Thyroid gland (tissue), 4 donors: Measurements from ENCODE around the gene CYP1A1. TPM values are rescaled to one million over a fixed set of nuclear protein-coding genes. Genes with fewer than 3 reads are reported as not detected.

Experiments used
- DNase-seq, 2 donors: peaks; one replicate each; pipeline ENCODE4 v3.0.0-alpha.2; 2019
- H3K27ac ChIP-seq, 3 donors: fragments of 200-600 bp; sonication (generic); 1 replicate in 2 of 3; 2 replicates in 1 of 3; pipeline ENCODE4 v1.5.1; 2016 to 2019; ENCODE audit warnings: mild to moderate bottlenecking in 1 of 3, moderate library complexity in 1 of 3
- H3K27me3 ChIP-seq: fragments of 200-600 bp; sonication (generic); one replicate; pipeline ENCODE4 v1.5.1; 2019
- H3K36me3 ChIP-seq, 2 donors: fragments of 200-600 bp; sonication (generic); one replicate each; pipeline ENCODE4 v1.5.1; 2016 to 2019
- H3K4me1 ChIP-seq, 2 donors: fragments of 200-600 bp; sonication (generic); one replicate each; pipeline ENCODE4 v1.5.1; 2017 to 2019
- H3K4me3 ChIP-seq, 3 donors: fragments of 200-600 bp; sonication (generic); replicated peaks in 1 of 3; 1 replicate in 2 of 3; 2 replicates in 1 of 3; pipeline ENCODE4 v1.5.1; 2016; ENCODE audit warnings: mild to moderate bottlenecking in 1 of 3
- H3K9me3 ChIP-seq: fragments of 200-600 bp; sonication (generic); one replicate; pipeline ENCODE4 v1.5.1; 2017
- POLR2A ChIP-seq, 2 donors: fragments of 450-650 bp; IDR thresholded peaks; one replicate each; pipeline ENCODE4 v1.6.1; 2017; ENCODE audit warnings: antibody characterized with exemption in 2 of 2, mild to moderate bottlenecking in 2 of 2, moderate library complexity in 1 of 2
- WGBS, 2 donors: methylation state at CpG; one replicate each; pipeline ENCODE4 v1.1.5; 2017; 5-methylcytosine and 5-hydroxymethylcytosine counted together
- intact Hi-C: fragments of 100-400 bp; cut with DNase I; formaldehyde crosslinking; loops from one replicate; pipeline ENCODE4 v1.15.1; 2023
- total RNA-seq, 4 donors: library from RNA; depleted of rRNA; stranded (reverse); fragments of >200 nt; gene quantifications; one replicate each; pipeline ENCODE4 v1.2.3, GENCODE V29; 2016
- TF ChIP-seq, protein P1 (sequence below), 6 experiments: fragments of 200-600 bp in 3 of 6; fragments of 450-650 bp in 3 of 6; sonication (generic) in 3 of 6; IDR thresholded peaks; one replicate each; pipeline ENCODE4 v1.5.1; 2016 to 2019; ENCODE audit warnings: antibody characterized with exemption in 6 of 6, mild to moderate bottlenecking in 2 of 6, inconsistent platforms in 1 of 6, moderate library complexity in 1 of 6

CYP1A1 gene
- total RNA-seq, 4 donors from 2014 or later, result 0.54 to 0.78 TPM; not detected in 2

DNA sequence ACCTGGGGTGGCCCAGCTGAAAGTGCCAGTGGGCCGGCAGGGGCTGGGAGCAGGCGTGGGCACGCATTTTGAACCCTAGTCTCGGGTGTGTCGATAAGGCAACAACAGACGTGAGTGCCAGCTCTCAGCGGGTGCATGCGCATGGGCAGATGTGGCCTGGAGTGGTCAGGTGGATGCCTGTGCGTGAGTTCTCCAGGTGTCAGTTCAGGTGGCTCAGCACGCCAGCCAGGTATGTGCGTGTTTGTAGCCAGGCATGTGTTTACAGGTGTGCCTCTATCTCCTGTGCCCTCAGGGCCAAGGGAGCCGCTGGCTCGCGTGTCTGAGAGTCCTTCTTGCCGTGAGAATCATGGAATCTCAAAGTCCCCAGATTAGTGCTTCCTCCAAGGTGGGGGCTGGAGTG, 38.1 kb upstream of the CYP1A1 start:
- WGBS, 2 donors, result 93 to 95% methylated on average over 12 to 15 of the region's 15 CpGs
- no peak for DNase-seq
- H3K4me1 ChIP-seq, result peaks cover 7 to 11% of the 10 kb centered on the region in 2 donors
- no peaks in the 10 kb centered on the region for H3K27me3 ChIP-seq
- intact Hi-C loops, result no loop called here
- no peaks in the 10 kb centered on the region for H3K36me3 ChIP-seq
- no peak overlapping the region for H3K4me3 ChIP-seq
- no peak overlapping the region for H3K27ac ChIP-seq
- H3K9me3 ChIP-seq, result no peaks in the 10 kb centered on the region
- TF ChIP-seq, protein P1, sequence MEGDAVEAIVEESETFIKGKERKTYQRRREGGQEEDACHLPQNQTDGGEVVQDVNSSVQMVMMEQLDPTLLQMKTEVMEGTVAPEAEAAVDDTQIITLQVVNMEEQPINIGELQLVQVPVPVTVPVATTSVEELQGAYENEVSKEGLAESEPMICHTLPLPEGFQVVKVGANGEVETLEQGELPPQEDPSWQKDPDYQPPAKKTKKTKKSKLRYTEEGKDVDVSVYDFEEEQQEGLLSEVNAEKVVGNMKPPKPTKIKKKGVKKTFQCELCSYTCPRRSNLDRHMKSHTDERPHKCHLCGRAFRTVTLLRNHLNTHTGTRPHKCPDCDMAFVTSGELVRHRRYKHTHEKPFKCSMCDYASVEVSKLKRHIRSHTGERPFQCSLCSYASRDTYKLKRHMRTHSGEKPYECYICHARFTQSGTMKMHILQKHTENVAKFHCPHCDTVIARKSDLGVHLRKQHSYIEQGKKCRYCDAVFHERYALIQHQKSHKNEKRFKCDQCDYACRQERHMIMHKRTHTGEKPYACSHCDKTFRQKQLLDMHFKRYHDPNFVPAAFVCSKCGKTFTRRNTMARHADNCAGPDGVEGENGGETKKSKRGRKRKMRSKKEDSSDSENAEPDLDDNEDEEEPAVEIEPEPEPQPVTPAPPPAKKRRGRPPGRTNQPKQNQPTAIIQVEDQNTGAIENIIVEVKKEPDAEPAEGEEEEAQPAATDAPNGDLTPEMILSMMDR (IDR thresholded peaks at IDR 0.05), result no peak
- TF ChIP-seq POLR2A (IDR thresholded peaks at IDR 0.05), result no peak

DNA sequence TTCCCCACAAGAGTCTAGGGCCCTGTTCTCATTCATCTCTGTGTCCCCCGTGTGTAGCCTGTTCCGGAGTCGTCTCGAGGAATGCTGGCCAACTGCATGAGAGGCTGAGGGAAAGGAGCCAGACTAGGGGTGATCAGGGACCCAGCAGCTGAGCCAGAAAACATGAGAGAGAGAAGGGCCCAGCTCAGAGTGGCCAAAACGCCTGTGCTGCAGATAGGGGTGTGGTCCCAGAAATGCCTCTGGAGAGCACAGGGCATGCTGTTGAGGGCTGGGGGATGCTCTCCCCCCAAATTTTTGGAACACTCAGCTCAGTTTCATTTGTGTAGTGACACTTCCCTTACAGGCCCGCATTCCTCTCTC, 37.4 kb upstream of the CYP1A1 start:
- H3K36me3 ChIP-seq, result no peaks in the 10 kb centered on the region
- no peaks in the 10 kb centered on the region for H3K27me3 ChIP-seq
- 17 to 24% methylated on average over 6 of the region's 6 CpGs for WGBS, 2 donors
- TF ChIP-seq POLR2A (IDR thresholded peaks at IDR 0.05), result no peak
- TF ChIP-seq, protein P1 (IDR thresholded peaks at IDR 0.05), result no peak
- peak; percentile 49 to 74 for DNase-seq
- intact Hi-C loops, result no loop called here
- peaks cover 7 to 11% of the 10 kb centered on the region in 2 donors for H3K4me1 ChIP-seq
- no peaks in the 10 kb centered on the region for H3K9me3 ChIP-seq
- H3K27ac ChIP-seq, result peak overlapping the region in 1 of 3 donors; percentile 38
- H3K4me3 ChIP-seq, result no peak overlapping the region

DNA sequence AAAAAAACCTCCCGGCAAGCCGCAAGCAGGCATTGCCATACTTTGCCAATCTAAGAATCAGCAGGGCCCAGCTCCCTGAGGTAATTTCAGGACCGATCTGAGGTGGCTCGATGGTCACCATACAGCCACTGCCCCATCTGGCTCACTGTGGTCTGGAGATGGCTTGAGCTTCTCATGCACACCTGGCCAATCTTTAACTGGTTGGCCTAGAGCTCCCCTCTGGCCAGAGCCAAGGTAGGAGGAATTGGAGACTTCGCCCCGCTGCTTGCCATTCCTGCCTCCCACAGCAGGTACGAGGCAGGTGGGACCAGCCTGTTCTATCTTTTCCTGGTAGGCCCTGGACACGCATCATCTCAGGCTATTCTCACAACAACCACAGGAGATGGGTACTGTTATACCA, 33.4 kb upstream of the CYP1A1 start:
- H3K4me1 ChIP-seq, result peaks cover 9 to 16% of the 10 kb centered on the region in 2 donors
- H3K27ac ChIP-seq, result no peak overlapping the region
- no peaks in the 10 kb centered on the region for H3K36me3 ChIP-seq
- no peak for DNase-seq
- WGBS, 2 donors, result 90 to 95% methylated on average over 6 to 8 of the region's 8 CpGs
- no peak overlapping the region for H3K4me3 ChIP-seq
- H3K27me3 ChIP-seq, result no peaks in the 10 kb centered on the region
- no peak for TF ChIP-seq POLR2A (IDR thresholded peaks at IDR 0.05)
- TF ChIP-seq, protein P1 (IDR thresholded peaks at IDR 0.05), result no peak
- H3K9me3 ChIP-seq, result no peaks in the 10 kb centered on the region
- intact Hi-C loops, result no loop called here

DNA sequence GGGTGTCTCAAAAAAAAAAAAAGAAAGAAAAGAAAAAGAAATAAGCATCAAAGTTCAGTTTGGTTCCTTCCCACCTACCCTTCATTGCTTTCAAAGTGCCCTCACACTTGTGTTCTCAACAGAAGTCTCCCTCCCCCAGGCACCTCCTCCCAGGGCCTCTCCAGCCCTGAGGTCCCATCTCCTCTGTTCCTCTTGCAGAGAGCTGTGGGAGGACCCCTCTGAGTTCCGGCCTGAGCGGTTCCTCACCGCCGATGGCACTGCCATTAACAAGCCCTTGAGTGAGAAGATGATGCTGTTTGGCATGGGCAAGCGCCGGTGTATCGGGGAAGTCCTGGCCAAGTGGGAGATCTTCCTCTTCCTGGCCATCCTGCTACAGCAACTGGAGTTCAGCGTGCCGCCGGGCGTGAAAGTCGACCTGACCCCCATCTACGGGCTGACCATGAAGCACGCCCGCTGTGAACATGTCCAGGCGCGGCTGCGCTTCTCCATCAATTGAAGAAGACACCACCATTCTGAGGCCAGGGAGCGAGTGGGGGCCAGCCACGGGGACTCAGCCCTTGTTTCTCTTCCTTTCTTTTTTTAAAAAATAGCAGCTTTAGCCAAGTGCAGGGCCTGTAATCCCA, 29.4 kb upstream of the CYP1A1 start:
- Histone ChIP-seq H3K36me3 (no peaks in the 10 kb centered on the region), H3K27ac (no peak overlapping the region), H3K9me3 (no peaks in the 10 kb centered on the region), H3K4me1 (peaks cover 21 to 22% of the 10 kb centered on the region in 2 donors), H3K27me3 (no peaks in the 10 kb centered on the region), H3K4me3 (no peak overlapping the region)
- 82 to 88% methylated on average over 13 to 20 of the region's 20 CpGs for WGBS, 2 donors
- intact Hi-C loops, result no loop called here
- no peak for DNase-seq
- no peak for TF ChIP-seq POLR2A (IDR thresholded peaks at IDR 0.05)
- TF ChIP-seq, protein P1 (IDR thresholded peaks at IDR 0.05), result no peak

DNA sequence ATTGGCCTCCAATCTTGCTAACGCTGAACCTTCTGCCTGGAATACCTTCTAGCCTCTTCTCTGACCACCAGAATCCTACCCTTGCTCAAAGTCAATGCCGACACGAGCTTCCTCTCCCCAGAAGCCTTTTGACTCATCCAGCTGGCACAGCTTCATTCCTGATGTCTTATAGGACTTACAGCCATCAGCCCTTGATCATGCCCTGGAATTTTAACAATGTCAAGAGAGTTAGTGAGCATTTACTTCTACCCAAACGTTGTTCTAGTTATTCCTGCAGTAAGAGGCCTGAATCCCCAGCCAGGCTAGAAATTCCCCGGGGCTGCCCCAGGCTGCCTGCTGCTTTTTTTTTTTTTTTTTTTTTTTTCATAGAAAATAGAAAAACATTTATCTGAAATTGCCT, 27.2 kb upstream of the CYP1A1 start:
- WGBS, 2 donors, result 15 to 31% methylated on average over 5 of the region's 5 CpGs
- Histone ChIP-seq H3K27ac (peak overlapping the region; percentile 69 to 91 (median 88)), H3K4me1 (peaks cover 26 to 30% of the 10 kb centered on the region in 2 donors), H3K27me3 (no peaks in the 10 kb centered on the region), H3K4me3 (no peak overlapping the region), H3K9me3 (no peaks in the 10 kb centered on the region), H3K36me3 (no peaks in the 10 kb centered on the region)
- intact Hi-C loops, result no loop called here
- TF ChIP-seq, protein P1 (IDR thresholded peaks at IDR 0.05), result no peak
- peak; percentile 78 to 81 for DNase-seq
